Left renal cortex interstitium (tissue), 4 donors: ENCODE data around the gene RBM14. TPM values are rescaled to one million over a fixed set of nuclear protein-coding genes. Genes with fewer than 3 reads are reported as not detected.
"Not testable (repeated sequence)": the region's sequence is repeated elsewhere in the genome, so short reads cannot be mapped to it uniquely, and the experiment has no call there.

ENCODE experiments used
- DNase-seq, 4 donors: peaks; one replicate each; pipeline ENCODE4 v3.0.0-alpha.2; 2013; ENCODE audit warnings: low read depth in 4 of 4, low spot score in 2 of 4, missing footprints in 1 of 4
- polyA plus RNA-seq, 4 donors: library from polyadenylated mRNA; unstranded; fragments of 120-200 nt; gene quantifications; one replicate each; pipeline ENCODE4 v1.2.1, GENCODE V29; 2013; ENCODE audit not compliant: insufficient read length in 4 of 4

Gene RBM14
- polyA plus RNA-seq, 4 donors = 55.6 to 105 (median 80.4) TPM

- DNase-seq = no peak
Observed at GRCh38 chr11:66629356-66629755, 12.9 kb downstream of the RBM14 start.

GRCh38 chr11:66631883-66632282 lies 15.5 kb downstream of the RBM14 start:
- no peak for DNase-seq

GRCh38 chr11:66632952-66633351 lies 16.5 kb downstream of the RBM14 start:
- no peak for DNase-seq

- DNase-seq = no peak
Observed at GRCh38 chr11:66636411-66636810, 20.0 kb downstream of the RBM14 start.

GRCh38 chr11:66637557-66638176 lies 21.2 kb downstream of the RBM14 start:
- DNase-seq = no peak

- DNase-seq = peak; percentile 99 to 100 (median 100)
Observed at GRCh38 chr11:66638177-66639065, 22.0 kb downstream of the RBM14 start, which contains the start of gene RBM4. TSS of gene RBM4 (plus strand) at chr11:66638703. CDS start at chr11:66639712, 1,009 bp downstream.

GRCh38 chr11:66639066-66639813 lies 22.8 kb downstream of the RBM14 start:
- peak in 3 of 4 donors; percentile 33 to 69 (median 44) for DNase-seq

- DNase-seq = not testable (repeated sequence)
Observed at GRCh38 chr11:66639814-66640340, 23.4 kb downstream of the RBM14 start.

GRCh38 chr11:66641834-66642233 lies 25.4 kb downstream of the RBM14 start:
- no peak for DNase-seq

- no peak for DNase-seq
Observed at GRCh38 chr11:66643745-66644437, 27.5 kb downstream of the RBM14 start.

GRCh38 chr11:66646828-66647227 lies 30.4 kb downstream of the RBM14 start:
- no peak for DNase-seq

- no peak for DNase-seq
Observed at GRCh38 chr11:66649903-66650302, 33.5 kb downstream of the RBM14 start.

- no peak for DNase-seq
Observed at GRCh38 chr11:66651016-66651415, 34.6 kb downstream of the RBM14 start.

- DNase-seq = no peak
Observed at GRCh38 chr11:66652651-66653050, 36.2 kb downstream of the RBM14 start.

- DNase-seq = no peak
Observed at GRCh38 chr11:66653123-66653522, 36.7 kb downstream of the RBM14 start.

GRCh38 chr11:66659763-66660162 lies 43.3 kb downstream of the RBM14 start:
- no peak for DNase-seq

GRCh38 chr11:66663741-66664296 lies 47.4 kb downstream of the RBM14 start:
- no peak for DNase-seq

- no peak for DNase-seq
Observed at GRCh38 chr11:66665369-66665768, 48.9 kb downstream of the RBM14 start.

- no peak for DNase-seq
Observed at GRCh38 chr11:66670816-66671215, 54.4 kb downstream of the RBM14 start.
